BJ (cell line): ENCODE measurements around the gene ITGA11. TPM values are rescaled to one million over a fixed set of nuclear protein-coding genes. Genes with fewer than 3 reads are reported as not detected.

Experiments
- CTCF ChIA-PET: fragments of 350-600 bp; formaldehyde crosslinking; extraction: SDS; loops from one replicate; lab custom pipeline; 2021; ENCODE audit warnings: antibody characterized with exemption, inconsistent platforms; lab: Yijun Ruan, JAX
- POLR2A ChIA-PET: fragments of 300-600 bp; sonication (Branson Sonifier 250); formaldehyde crosslinking; extraction: SDS; loops from one replicate; lab custom pipeline; 2021; ENCODE audit warnings: antibody characterized with exemption; lab: Charles Lee
- DNase-seq: peaks from one replicate; pipeline ENCODE4 v3.0.0-alpha.2; 2011; ENCODE audit warnings: low read depth
- H3K27me3 ChIP-seq: 2 replicates; pipeline ENCODE4 v1.6.0; 2011; ENCODE audit warnings: low read length; ENCODE audit not compliant: control insufficient read depth, insufficient read depth
- H3K36me3 ChIP-seq: 2 replicates; pipeline ENCODE4 v1.5.1; 2011; ENCODE audit warnings: low read length; ENCODE audit not compliant: control insufficient read depth, insufficient read depth
- H3K4me3 ChIP-seq: 2 replicates; pipeline ENCODE4 v1.5.1; 2011; ENCODE audit warnings: low read depth, mild to moderate bottlenecking, control low read depth, low read length
- polyA plus RNA-seq: library from polyadenylated mRNA; depleted of rRNA; stranded (reverse); fragments of >200 nt; gene quantifications from 2 replicates; pipeline ENCODE4 v1.2.3, GENCODE V29; 2011; rRNA removed
- TF ChIP-seq, protein P1 (sequence below): IDR thresholded peaks from 2 replicates; pipeline ENCODE4 v1.5.1; 2011; ENCODE audit warnings: low read depth, mild to moderate bottlenecking, control low read depth, inconsistent platforms, low read length, moderate library complexity; ENCODE audit not compliant: insufficient read depth

Gene ITGA11
- polyA plus RNA-seq, 1 experiment, result 72.7 TPM

DNA sequence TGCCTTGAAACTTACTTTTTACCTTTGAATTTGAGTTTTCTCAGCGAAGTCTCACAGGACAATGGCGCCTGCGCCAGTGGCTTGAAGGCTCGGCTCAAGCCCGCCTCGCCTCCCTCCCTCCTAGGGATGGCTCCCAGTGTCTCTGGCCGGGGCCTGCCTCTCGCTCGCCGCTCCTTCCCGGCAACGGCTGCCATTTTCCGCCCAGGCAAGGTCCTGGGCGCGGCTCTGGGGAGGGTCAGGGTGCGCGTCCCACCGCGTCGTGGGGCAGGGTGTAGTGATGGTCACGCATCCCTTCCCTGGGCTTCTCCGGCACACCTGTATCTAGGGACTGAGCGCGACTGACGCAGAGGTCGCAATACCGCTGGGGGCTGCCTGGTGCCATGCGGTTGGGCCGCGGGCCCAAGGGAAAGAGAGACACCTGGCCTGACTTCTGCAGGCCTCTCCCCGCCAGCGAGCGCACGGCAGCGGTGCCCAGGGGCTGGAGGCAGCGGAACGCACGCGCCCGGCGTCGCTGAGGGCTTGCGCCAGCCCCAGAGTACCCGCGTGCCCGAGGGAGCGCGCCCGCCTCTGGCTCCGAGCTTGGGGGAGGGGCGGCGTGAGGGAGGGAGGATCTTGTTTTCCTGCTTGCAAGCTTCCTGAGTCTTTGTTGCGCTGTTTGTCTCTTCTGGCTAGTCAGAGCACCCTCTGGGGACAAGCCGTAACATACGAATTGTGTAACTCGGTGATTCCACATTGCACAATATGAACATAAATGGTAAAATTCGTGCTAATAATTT lies 175.1 kb downstream of the ITGA11 start:
- Histone ChIP-seq H3K4me3 (peak overlapping the region; percentile 48), H3K27me3 (no peaks in the 10 kb centered on the region), H3K36me3 (no peaks in the 10 kb centered on the region)
- DNase-seq, result peak; percentile 65
- CTCF ChIA-PET, result interaction anchor here (1.2 to 4.7 kb wide), 2 partner anchors 48 to 49 kb away, joined by 5 to 89 read pairs; no protein-coding TSS in a partner anchor
- TF ChIP-seq, protein P1, sequence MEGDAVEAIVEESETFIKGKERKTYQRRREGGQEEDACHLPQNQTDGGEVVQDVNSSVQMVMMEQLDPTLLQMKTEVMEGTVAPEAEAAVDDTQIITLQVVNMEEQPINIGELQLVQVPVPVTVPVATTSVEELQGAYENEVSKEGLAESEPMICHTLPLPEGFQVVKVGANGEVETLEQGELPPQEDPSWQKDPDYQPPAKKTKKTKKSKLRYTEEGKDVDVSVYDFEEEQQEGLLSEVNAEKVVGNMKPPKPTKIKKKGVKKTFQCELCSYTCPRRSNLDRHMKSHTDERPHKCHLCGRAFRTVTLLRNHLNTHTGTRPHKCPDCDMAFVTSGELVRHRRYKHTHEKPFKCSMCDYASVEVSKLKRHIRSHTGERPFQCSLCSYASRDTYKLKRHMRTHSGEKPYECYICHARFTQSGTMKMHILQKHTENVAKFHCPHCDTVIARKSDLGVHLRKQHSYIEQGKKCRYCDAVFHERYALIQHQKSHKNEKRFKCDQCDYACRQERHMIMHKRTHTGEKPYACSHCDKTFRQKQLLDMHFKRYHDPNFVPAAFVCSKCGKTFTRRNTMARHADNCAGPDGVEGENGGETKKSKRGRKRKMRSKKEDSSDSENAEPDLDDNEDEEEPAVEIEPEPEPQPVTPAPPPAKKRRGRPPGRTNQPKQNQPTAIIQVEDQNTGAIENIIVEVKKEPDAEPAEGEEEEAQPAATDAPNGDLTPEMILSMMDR, result peak; percentile 19; the same call in 1 of the 2 replicates
- POLR2A ChIA-PET, result interaction anchor here (0.7 kb wide), 1 partner anchor 562 kb away, joined by 6 read pairs; no protein-coding TSS in a partner anchor

DNA sequence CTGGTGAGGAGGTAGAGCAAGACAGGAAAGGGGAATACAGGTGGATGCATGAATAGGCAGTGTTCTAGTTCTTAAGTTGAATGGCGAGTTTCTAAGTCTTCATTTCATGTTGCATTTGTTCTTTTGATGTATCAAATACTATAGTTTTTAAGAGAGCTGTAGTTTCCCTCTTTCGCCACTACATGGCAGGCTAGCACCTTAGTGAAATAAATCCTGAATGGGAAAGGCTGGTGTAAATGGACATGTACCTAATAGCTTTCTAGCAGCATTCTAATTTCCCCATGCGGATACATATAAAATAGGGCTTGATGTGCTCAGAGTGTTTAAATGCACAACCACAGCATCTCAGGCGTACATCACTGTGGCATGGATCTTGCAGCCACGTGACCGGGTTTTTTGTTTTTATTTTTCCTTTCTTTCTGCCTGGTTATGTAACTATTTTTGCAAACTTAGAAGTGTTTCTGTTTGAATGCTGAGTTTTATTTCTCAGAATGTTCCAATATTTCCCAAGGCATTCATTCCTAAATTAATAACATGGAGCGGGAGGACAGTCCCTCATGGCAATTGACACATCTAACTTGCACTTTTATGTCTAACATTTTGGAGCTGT lies 178.9 kb downstream of the ITGA11 start:
- no peaks in the 10 kb centered on the region for H3K36me3 ChIP-seq
- CTCF ChIA-PET, result interaction anchor here (0.6 to 4.7 kb wide), 37 partner anchors 8 to 672 kb away, joined by 3 to 89 read pairs (median 4); partner anchors contain the start of gene FEM1B
- TF ChIP-seq, protein P1, result peak; percentile 85
- H3K4me3 ChIP-seq, result no peak overlapping the region
- DNase-seq, result no peak
- POLR2A ChIA-PET, result interaction anchor here (0.5 kb wide), 1 partner anchor 72 kb away, joined by 3 read pairs; no protein-coding TSS in a partner anchor
- H3K27me3 ChIP-seq, result no peaks in the 10 kb centered on the region

DNA sequence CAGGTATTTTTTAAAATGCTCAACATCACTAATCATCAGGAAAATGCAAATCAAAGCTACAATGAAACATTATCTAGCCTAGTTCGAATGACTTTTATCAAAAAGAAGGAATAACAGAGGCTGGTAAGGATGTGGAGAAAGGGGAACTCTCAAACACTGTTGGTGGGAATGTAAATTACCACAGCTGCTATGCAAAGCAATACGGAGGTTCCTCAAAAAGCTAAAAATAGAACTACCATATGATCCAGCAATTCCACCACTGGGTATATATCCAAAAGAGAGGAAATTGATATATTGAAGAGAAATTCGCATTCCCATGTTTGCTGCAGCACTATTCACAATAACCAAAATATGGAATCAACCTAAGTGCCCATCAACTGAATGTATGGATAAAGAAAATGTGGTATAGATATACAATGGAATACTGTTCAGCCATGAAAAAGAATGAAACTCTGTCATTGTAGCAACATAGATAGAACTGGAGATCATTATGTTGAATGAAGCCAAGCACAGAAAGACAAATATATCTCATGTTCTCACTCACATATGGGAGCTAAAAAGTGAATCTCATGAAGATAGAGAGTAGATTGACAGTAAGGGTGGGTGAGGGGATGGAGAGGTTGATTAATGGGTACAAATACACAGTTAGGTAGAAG lies 182.8 kb downstream of the ITGA11 start:
- POLR2A ChIA-PET, result no interaction called here
- TF ChIP-seq, protein P1, result no peak

More for the DNA sequence above, 182.8 kb downstream of the ITGA11 start:
- no peaks in the 10 kb centered on the region for H3K36me3 ChIP-seq
- no peak overlapping the region for H3K4me3 ChIP-seq
- CTCF ChIA-PET, result interaction anchor here (1.6 to 4.4 kb wide), 2 partner anchors 58 to 301 kb away, joined by 5 to 23 read pairs; no protein-coding TSS in a partner anchor
- no peak for DNase-seq
- H3K27me3 ChIP-seq, result no peaks in the 10 kb centered on the region

Other genes starting within 250 kb of the ITGA11 start
- 0.47 and 1.2 TPM in 2 replicates for gene CALML4, start 226.8 kb downstream of the ITGA11 start, polyA plus RNA-seq
- 22.1 and 25.4 TPM in 2 replicates for gene CLN6, start 202.4 kb downstream of the ITGA11 start, polyA plus RNA-seq
- 58.3 and 78.4 TPM in 2 replicates for gene FEM1B, start 154.4 kb downstream of the ITGA11 start, polyA plus RNA-seq
- 5.1 and 7.7 TPM in 2 replicates for gene CORO2B, start 146.8 kb upstream of the ITGA11 start, polyA plus RNA-seq